Endothelial cell (in vitro differentiated cells): ENCODE measurements around the gene DAAM2. TPM values are rescaled to one million over a fixed set of nuclear protein-coding genes. Genes with fewer than 3 reads are reported as not detected.

Experiments used
- DNase-seq: peaks from one replicate; pipeline ENCODE4 v3.0.0; 2021; ENCODE audit warnings: low spot score
- H3K27ac Mint-ChIP-seq: one replicate; pipeline ENCODE4 v1.8.0; 2021; ENCODE audit warnings: mixed read lengths, inconsistent platforms; ENCODE audit not compliant: unreplicated experiment
- H3K27me3 Mint-ChIP-seq: one replicate; pipeline ENCODE4 v1.8.0; 2021; ENCODE audit warnings: mild to moderate bottlenecking, moderate library complexity, mixed read lengths, inconsistent platforms; ENCODE audit not compliant: unreplicated experiment
- H3K36me3 Mint-ChIP-seq: one replicate; pipeline ENCODE4 v1.8.0; 2021; ENCODE audit warnings: mild to moderate bottlenecking, low read depth, mixed read lengths, inconsistent platforms; ENCODE audit not compliant: unreplicated experiment
- H3K4me1 Mint-ChIP-seq: one replicate; pipeline ENCODE4 v1.8.0; 2021; ENCODE audit warnings: mild to moderate bottlenecking, mixed read lengths, inconsistent platforms; ENCODE audit not compliant: unreplicated experiment
- H3K4me3 Mint-ChIP-seq: one replicate; pipeline ENCODE4 v1.8.0; 2021; ENCODE audit warnings: mild to moderate bottlenecking, mixed read lengths, inconsistent platforms; ENCODE audit not compliant: unreplicated experiment
- H3K9me3 Mint-ChIP-seq: one replicate; pipeline ENCODE4 v1.8.0; 2021; ENCODE audit warnings: mixed read lengths, inconsistent platforms; ENCODE audit not compliant: unreplicated experiment
- CTCF ChIP-seq: fragments of 200-600 bp; sonication (generic); IDR thresholded peaks from one replicate; pipeline ENCODE4 v1.5.0; 2021; ENCODE audit warnings: antibody characterized with exemption; ENCODE audit not compliant: unreplicated experiment
- total RNA-seq: library from RNA; stranded (reverse); fragmentation: NEBNext Ultra II Directional; extraction: Animal tissue kit (Norgen Biotek cat#: 25700); gene quantifications from one replicate; pipeline ENCODE4 v1.2.1, GENCODE V29; 2021; ENCODE audit not compliant: unreplicated experiment

Gene DAAM2
- total RNA-seq, 1 donor from 2014 or later, result 3.0 TPM

GRCh38 chr6:39937686-39938333 is 145.6 kb downstream of the DAAM2 start:
- DNase-seq, result no peak
- Mint-ChIP-seq H3K4me3 (no peak overlapping the region), H3K9me3 (no peaks in the 10 kb centered on the region), H3K27me3 (peaks cover 2% of the 10 kb centered on the region), H3K4me1 (peaks cover 12% of the 10 kb centered on the region), H3K27ac (no peak overlapping the region), H3K36me3 (no peaks in the 10 kb centered on the region)
- no peak for TF ChIP-seq CTCF

- Mint-ChIP-seq H3K9me3 (no peaks in the 10 kb centered on the region), H3K27ac (no peak overlapping the region), H3K4me1 (peaks cover 2% of the 10 kb centered on the region), H3K4me3 (no peak overlapping the region), H3K27me3 (peaks cover 2% of the 10 kb centered on the region), H3K36me3 (no peaks in the 10 kb centered on the region)
- DNase-seq, result no peak
- no peak for TF ChIP-seq CTCF
Measured at GRCh38 chr6:39938773-39939654, 146.8 kb downstream of the DAAM2 start.

GRCh38 chr6:39941138-39941537 is 149.0 kb downstream of the DAAM2 start:
- no peak overlapping the region for H3K4me3 Mint-ChIP-seq
- no peaks in the 10 kb centered on the region for H3K36me3 Mint-ChIP-seq
- no peak overlapping the region for H3K27ac Mint-ChIP-seq
- peaks cover 2% of the 10 kb centered on the region for H3K4me1 Mint-ChIP-seq
- DNase-seq, result no peak
- TF ChIP-seq CTCF, result no peak
- peaks cover 2% of the 10 kb centered on the region for H3K27me3 Mint-ChIP-seq
- H3K9me3 Mint-ChIP-seq, result no peaks in the 10 kb centered on the region

- Mint-ChIP-seq H3K4me3 (no peak overlapping the region), H3K36me3 (no peaks in the 10 kb centered on the region), H3K27ac (no peak overlapping the region), H3K9me3 (no peaks in the 10 kb centered on the region), H3K4me1 (peaks cover 2% of the 10 kb centered on the region), H3K27me3 (peaks cover 2% of the 10 kb centered on the region)
- no peak for DNase-seq
- no peak for TF ChIP-seq CTCF
Measured at GRCh38 chr6:39941820-39942219, 149.6 kb downstream of the DAAM2 start.
